Activated CD4-positive, alpha-beta memory T cell treated with anti-CD3 and anti-CD28 coated beads, Interleukin-2, amount 10 ng/mL, durations not matched to agents 7 days and 5 days (primary cell): ENCODE measurements around the gene FAIM2. TPM values are rescaled to one million over a fixed set of nuclear protein-coding genes. Genes with fewer than 3 reads are reported as not detected.
"Not testable (repeated sequence)": the region's sequence is repeated elsewhere in the genome, so short reads cannot be mapped to it uniquely, and the experiment has no call there.

Experiments used
- CTCF ChIA-PET: fragments of 350-600 bp; sonication (Branson Sonifier 250); formaldehyde crosslinking; loops from one replicate; lab custom pipeline; 2021; ENCODE audit warnings: antibody characterized with exemption, inconsistent platforms; lab: Charles Lee
- POLR2A ChIA-PET: fragments of 350-600 bp; sonication (Branson Sonifier 250); formaldehyde crosslinking; loops from one replicate; lab custom pipeline; 2021; ENCODE audit warnings: antibody characterized with exemption; lab: Charles Lee
- DNase-seq: peaks from one replicate; pipeline ENCODE4 v3.0.0-alpha.2; 2020
- H3K27ac Mint-ChIP-seq: one replicate; pipeline ENCODE4 v1.8.0; 2021; ENCODE audit warnings: mild to moderate bottlenecking, mixed read lengths
- H3K27me3 Mint-ChIP-seq: one replicate; pipeline ENCODE4 v1.8.0; 2021; ENCODE audit warnings: mixed read lengths
- H3K36me3 Mint-ChIP-seq: one replicate; pipeline ENCODE4 v1.8.0; 2021; ENCODE audit warnings: low read depth, mixed read lengths
- H3K4me1 Mint-ChIP-seq: one replicate; pipeline ENCODE4 v1.8.0; 2021; ENCODE audit warnings: mixed read lengths
- H3K4me3 Mint-ChIP-seq: one replicate; pipeline ENCODE4 v1.8.0; 2021; ENCODE audit warnings: mild to moderate bottlenecking, mixed read lengths
- H3K9me3 Mint-ChIP-seq: one replicate; pipeline ENCODE4 v1.8.0; 2021; ENCODE audit warnings: mixed read lengths
- total RNA-seq, 2 experiments: library from RNA; stranded (reverse); gene quantifications; one replicate each; pipeline ENCODE4 v1.2.3, GENCODE V29; 2021

The FAIM2 gene
- total RNA-seq, 2 experiments from 2014 or later = 0.78 to 0.95 TPM

- no peak overlapping the region for H3K27ac Mint-ChIP-seq
- DNase-seq = no peak
- H3K4me3 Mint-ChIP-seq = no peak overlapping the region
- no peaks in the 10 kb centered on the region for H3K9me3 Mint-ChIP-seq
- ChIA-PET POLR2A (no interaction called here), CTCF (no interaction called here)
- no peaks in the 10 kb centered on the region for H3K36me3 Mint-ChIP-seq
- H3K4me1 Mint-ChIP-seq = no peaks in the 10 kb centered on the region
- peaks cover 23% of the 10 kb centered on the region for H3K27me3 Mint-ChIP-seq
Observed at GRCh38 chr12:49887536-49888401, 15.9 kb downstream of the FAIM2 start.

GRCh38 chr12:49887091-49887490 is 16.6 kb downstream of the FAIM2 start:
- CTCF ChIA-PET = no interaction called here
- POLR2A ChIA-PET = no interaction called here
- Mint-ChIP-seq H3K4me3 (no peak overlapping the region), H3K36me3 (no peaks in the 10 kb centered on the region), H3K27ac (no peak overlapping the region), H3K9me3 (no peaks in the 10 kb centered on the region), H3K4me1 (no peaks in the 10 kb centered on the region), H3K27me3 (peaks cover 16% of the 10 kb centered on the region)
- DNase-seq = no peak

GRCh38 chr12:49885663-49886461 is 17.8 kb downstream of the FAIM2 start:
- CTCF ChIA-PET = no interaction called here
- POLR2A ChIA-PET = no interaction called here
- peaks cover 14% of the 10 kb centered on the region for H3K27me3 Mint-ChIP-seq
- H3K9me3 Mint-ChIP-seq = no peaks in the 10 kb centered on the region
- DNase-seq = no peak
- H3K4me3 Mint-ChIP-seq = no peak overlapping the region
- no peaks in the 10 kb centered on the region for H3K36me3 Mint-ChIP-seq
- no peak overlapping the region for H3K27ac Mint-ChIP-seq
- H3K4me1 Mint-ChIP-seq = no peaks in the 10 kb centered on the region

GRCh38 chr12:49885118-49885517 is 18.6 kb downstream of the FAIM2 start:
- no peak overlapping the region for H3K4me3 Mint-ChIP-seq
- H3K27me3 Mint-ChIP-seq = peaks cover 14% of the 10 kb centered on the region
- H3K36me3 Mint-ChIP-seq = no peaks in the 10 kb centered on the region
- DNase-seq = no peak
- H3K4me1 Mint-ChIP-seq = no peaks in the 10 kb centered on the region
- ChIA-PET CTCF (no interaction called here), POLR2A (no interaction called here)
- H3K9me3 Mint-ChIP-seq = peaks cover 7% of the 10 kb centered on the region
- no peak overlapping the region for H3K27ac Mint-ChIP-seq

- no peaks in the 10 kb centered on the region for H3K36me3 Mint-ChIP-seq
- H3K9me3 Mint-ChIP-seq = peaks cover 29% of the 10 kb centered on the region
- no peak overlapping the region for H3K27ac Mint-ChIP-seq
- H3K4me3 Mint-ChIP-seq = no peak overlapping the region
- CTCF ChIA-PET = interaction anchor here (0.5 kb wide), 1 partner anchor 260 kb away, joined by 3 read pairs; no protein-coding TSS in a partner anchor
- POLR2A ChIA-PET = no interaction called here
- H3K27me3 Mint-ChIP-seq = peaks cover 14% of the 10 kb centered on the region
- no peak for DNase-seq
- no peaks in the 10 kb centered on the region for H3K4me1 Mint-ChIP-seq
Observed at GRCh38 chr12:49882851-49883464, 20.7 kb downstream of the FAIM2 start.

- no peaks in the 10 kb centered on the region for H3K36me3 Mint-ChIP-seq
- CTCF ChIA-PET = interaction anchor here (0.5 to 1.1 kb wide), 2 partner anchors 16 to 260 kb away, joined by 3 read pairs; no protein-coding TSS in a partner anchor
- H3K27me3 Mint-ChIP-seq = peaks cover 14% of the 10 kb centered on the region
- no peak overlapping the region for H3K4me3 Mint-ChIP-seq
- no peaks in the 10 kb centered on the region for H3K4me1 Mint-ChIP-seq
- peaks cover 33% of the 10 kb centered on the region for H3K9me3 Mint-ChIP-seq
- no peak overlapping the region for H3K27ac Mint-ChIP-seq
- POLR2A ChIA-PET = no interaction called here
- no peak for DNase-seq
Observed at GRCh38 chr12:49882248-49882850, 21.4 kb downstream of the FAIM2 start.

GRCh38 chr12:49881415-49882247 is 22.1 kb downstream of the FAIM2 start:
- Mint-ChIP-seq H3K27me3 (peaks cover 10% of the 10 kb centered on the region), H3K36me3 (no peaks in the 10 kb centered on the region), H3K9me3 (peaks cover 33% of the 10 kb centered on the region), H3K27ac (no peak overlapping the region), H3K4me1 (no peaks in the 10 kb centered on the region), H3K4me3 (no peak overlapping the region)
- ChIA-PET CTCF (interaction anchor here (1.1 to 1.7 kb wide), 3 partner anchors 15 to 85 kb away, joined by 3 to 7 read pairs (median 4); no protein-coding TSS in a partner anchor), POLR2A (no interaction called here)
- DNase-seq = no peak

- CTCF ChIA-PET = interaction anchor here (1.1 to 1.7 kb wide), 3 partner anchors 14 to 86 kb away, joined by 3 to 7 read pairs (median 4); no protein-coding TSS in a partner anchor
- POLR2A ChIA-PET = no interaction called here
- DNase-seq = no peak
- Mint-ChIP-seq H3K27ac (no peak overlapping the region), H3K36me3 (no peaks in the 10 kb centered on the region), H3K9me3 (peaks cover 33% of the 10 kb centered on the region), H3K27me3 (peaks cover 10% of the 10 kb centered on the region), H3K4me3 (no peak overlapping the region), H3K4me1 (no peaks in the 10 kb centered on the region)
Observed at GRCh38 chr12:49880756-49881414, 22.8 kb downstream of the FAIM2 start.

- H3K36me3 Mint-ChIP-seq, H3K4me3 Mint-ChIP-seq, H3K27me3 Mint-ChIP-seq, H3K4me1 Mint-ChIP-seq, H3K27ac Mint-ChIP-seq, DNase-seq, CTCF ChIA-PET, POLR2A ChIA-PET: not testable (repeated sequence)
- peaks cover 33% of the 10 kb centered on the region for H3K9me3 Mint-ChIP-seq
Observed at GRCh38 chr12:49879065-49879464, 24.6 kb downstream of the FAIM2 start.

- Mint-ChIP-seq H3K27ac (no peak overlapping the region), H3K9me3 (peaks cover 33% of the 10 kb centered on the region), H3K4me3 (no peak overlapping the region), H3K27me3 (no peaks in the 10 kb centered on the region), H3K4me1 (no peaks in the 10 kb centered on the region), H3K36me3 (no peaks in the 10 kb centered on the region)
- ChIA-PET CTCF (no interaction called here), POLR2A (no interaction called here)
- DNase-seq = no peak
Observed at GRCh38 chr12:49878021-49878420, 25.7 kb downstream of the FAIM2 start.

- H3K4me1 Mint-ChIP-seq = no peaks in the 10 kb centered on the region
- no peaks in the 10 kb centered on the region for H3K36me3 Mint-ChIP-seq
- H3K27me3 Mint-ChIP-seq = no peaks in the 10 kb centered on the region
- ChIA-PET CTCF (no interaction called here), POLR2A (no interaction called here)
- no peak overlapping the region for H3K27ac Mint-ChIP-seq
- no peak for DNase-seq
- H3K4me3 Mint-ChIP-seq = no peak overlapping the region
- H3K9me3 Mint-ChIP-seq = peaks cover 33% of the 10 kb centered on the region
Observed at GRCh38 chr12:49877066-49877465, 26.6 kb downstream of the FAIM2 start.

- DNase-seq = no peak
- Mint-ChIP-seq H3K36me3 (no peaks in the 10 kb centered on the region), H3K27me3 (no peaks in the 10 kb centered on the region), H3K9me3 (peaks cover 33% of the 10 kb centered on the region), H3K4me3 (no peak overlapping the region), H3K4me1 (no peaks in the 10 kb centered on the region), H3K27ac (no peak overlapping the region)
- POLR2A ChIA-PET = no interaction called here
- CTCF ChIA-PET = no interaction called here
Observed at GRCh38 chr12:49876070-49876469, 27.6 kb downstream of the FAIM2 start.
